Breast epithelium (tissue), 3 donors: ENCODE data around the gene AOAH.

Source experiments
- POLR2A ChIP-seq: fragments of 450-650 bp; IDR thresholded peaks from one replicate; pipeline ENCODE4 v1.6.1; 2016; ENCODE audit warnings: antibody characterized with exemption, mild to moderate bottlenecking, moderate library complexity
- POLR2AphosphoS5 ChIP-seq, 3 donors: sonication (generic); formaldehyde crosslinking; IDR thresholded peaks; one replicate each; pipeline ENCODE4 v1.6.1; 2017; ENCODE audit warnings: antibody characterized with exemption in 3 of 3
- TF ChIP-seq, protein P1 (sequence below), 3 donors: fragments of 450-650 bp; IDR thresholded peaks; one replicate each; pipeline ENCODE4 v1.5.1; 2016 to 2017; ENCODE audit warnings: antibody characterized with exemption in 3 of 3, mild to moderate bottlenecking in 3 of 3, moderate library complexity in 3 of 3

DNA sequence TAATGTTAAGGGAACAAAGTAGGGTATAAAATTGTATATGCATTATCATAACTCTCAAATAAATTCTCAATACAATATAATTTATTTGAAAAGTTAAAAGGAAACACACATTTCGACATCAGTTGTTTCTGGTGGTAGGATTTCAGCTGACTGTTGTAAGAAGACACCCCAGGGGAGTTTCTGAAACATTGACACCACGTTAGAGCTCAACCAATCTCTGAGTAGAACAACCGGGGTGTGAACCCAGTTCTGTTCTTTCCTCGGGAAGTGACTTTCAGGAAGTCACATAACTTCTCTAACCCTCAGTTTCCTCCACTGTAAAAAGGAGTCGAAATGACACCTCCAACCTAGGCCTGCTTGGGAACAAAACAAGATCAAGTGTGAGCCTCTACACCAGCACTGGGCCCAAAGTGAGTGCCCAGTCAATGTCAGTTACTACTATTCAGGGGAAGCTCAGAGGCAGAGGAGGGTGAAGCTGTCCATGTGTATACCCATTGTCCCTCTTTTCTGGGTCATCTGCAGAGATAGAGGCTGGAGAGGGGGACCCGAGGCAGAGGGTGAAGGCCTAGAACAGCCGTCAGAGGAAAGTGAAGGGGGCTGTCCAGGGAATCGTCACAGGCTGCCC, 67.1 kb downstream of the AOAH start:
- TF ChIP-seq POLR2A (no peak), POLR2AphosphoS5 (IDR thresholded peaks at IDR 0.05) (no peak)
- TF ChIP-seq, protein P1, sequence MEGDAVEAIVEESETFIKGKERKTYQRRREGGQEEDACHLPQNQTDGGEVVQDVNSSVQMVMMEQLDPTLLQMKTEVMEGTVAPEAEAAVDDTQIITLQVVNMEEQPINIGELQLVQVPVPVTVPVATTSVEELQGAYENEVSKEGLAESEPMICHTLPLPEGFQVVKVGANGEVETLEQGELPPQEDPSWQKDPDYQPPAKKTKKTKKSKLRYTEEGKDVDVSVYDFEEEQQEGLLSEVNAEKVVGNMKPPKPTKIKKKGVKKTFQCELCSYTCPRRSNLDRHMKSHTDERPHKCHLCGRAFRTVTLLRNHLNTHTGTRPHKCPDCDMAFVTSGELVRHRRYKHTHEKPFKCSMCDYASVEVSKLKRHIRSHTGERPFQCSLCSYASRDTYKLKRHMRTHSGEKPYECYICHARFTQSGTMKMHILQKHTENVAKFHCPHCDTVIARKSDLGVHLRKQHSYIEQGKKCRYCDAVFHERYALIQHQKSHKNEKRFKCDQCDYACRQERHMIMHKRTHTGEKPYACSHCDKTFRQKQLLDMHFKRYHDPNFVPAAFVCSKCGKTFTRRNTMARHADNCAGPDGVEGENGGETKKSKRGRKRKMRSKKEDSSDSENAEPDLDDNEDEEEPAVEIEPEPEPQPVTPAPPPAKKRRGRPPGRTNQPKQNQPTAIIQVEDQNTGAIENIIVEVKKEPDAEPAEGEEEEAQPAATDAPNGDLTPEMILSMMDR (IDR thresholded peaks at IDR 0.05): no peak
